HG03378 (cell line): Measurements from ENCODE around the gene SUMO4.

ENCODE experiments used
- ATAC-seq: cut with Tn5 transposase; IDR thresholded peaks from one replicate; pipeline ENCODE4 v1.9.1; 2021; ENCODE audit warnings: mild to moderate bottlenecking, moderate library complexity; ENCODE audit not compliant: unreplicated experiment

Gene SUMO4

GRCh38 chr6:149389509-149390297, 10.4 kb upstream of the SUMO4 start:
- no peak for ATAC-seq

- no peak for ATAC-seq
Measured at GRCh38 chr6:149392093-149392492, 8.0 kb upstream of the SUMO4 start.

- ATAC-seq = no peak
Measured at GRCh38 chr6:149392535-149392934, 7.5 kb upstream of the SUMO4 start.

- ATAC-seq = no peak
Measured at GRCh38 chr6:149393002-149393679, 6.9 kb upstream of the SUMO4 start.

- ATAC-seq = no peak
Measured at GRCh38 chr6:149395185-149395584, 4.9 kb upstream of the SUMO4 start.

- no peak for ATAC-seq
Measured at GRCh38 chr6:149397384-149397783, 2.7 kb upstream of the SUMO4 start.

- no peak for ATAC-seq
Measured at GRCh38 chr6:149403534-149403933, 3.5 kb downstream of the SUMO4 start.

GRCh38 chr6:149405823-149406765, 6.0 kb downstream of the SUMO4 start:
- no peak for ATAC-seq

- no peak for ATAC-seq
Measured at GRCh38 chr6:149409617-149410016, 9.6 kb downstream of the SUMO4 start.

GRCh38 chr6:149410557-149410956, 10.5 kb downstream of the SUMO4 start:
- no peak for ATAC-seq

GRCh38 chr6:149414009-149414408, 13.9 kb downstream of the SUMO4 start:
- ATAC-seq = no peak

- no peak for ATAC-seq
Measured at GRCh38 chr6:149414821-149415220, 14.8 kb downstream of the SUMO4 start.

- ATAC-seq = no peak
Measured at GRCh38 chr6:149419696-149420404, 19.8 kb downstream of the SUMO4 start.

GRCh38 chr6:149421132-149421531, 21.1 kb downstream of the SUMO4 start:
- ATAC-seq = no peak

- no peak for ATAC-seq
Measured at GRCh38 chr6:149422581-149422980, 22.5 kb downstream of the SUMO4 start.

GRCh38 chr6:149423964-149424440, 23.9 kb downstream of the SUMO4 start:
- ATAC-seq = no peak

- ATAC-seq = no peak
Measured at GRCh38 chr6:149425224-149425623, 25.2 kb downstream of the SUMO4 start.

GRCh38 chr6:149425754-149426153, 25.7 kb downstream of the SUMO4 start:
- ATAC-seq = no peak

GRCh38 chr6:149428606-149429005, 28.5 kb downstream of the SUMO4 start:
- ATAC-seq = no peak
